RWPE1 (cell line): Measurements from ENCODE around the gene NDEL1.

Experiments
- CTCF ChIA-PET: fragments of 350-600 bp; sonication (Branson Sonifier 250); formaldehyde crosslinking; extraction: SDS; loops from one replicate; lab custom pipeline; 2021; lab: Yijun Ruan, JAX
- POLR2A ChIA-PET: fragments of 400-600 bp; formaldehyde crosslinking; extraction: SDS; loops from one replicate; lab custom pipeline; 2020; ENCODE audit warnings: antibody characterized with exemption; ENCODE audit not compliant: low non-redundant PET; lab: Yijun Ruan, JAX
- DNase-seq: peaks from one replicate; pipeline ENCODE4 v3.0.0; 2012; ENCODE audit warnings: low spot score
- H3K27ac ChIP-seq: fragments of 450-650 bp; 2 replicates; pipeline ENCODE4 v1.5.1; 2017
- TF ChIP-seq, protein P1 (sequence below): fragments of 450-650 bp; conservative IDR thresholded peaks from 2 replicates; pipeline ENCODE4 v1.5.1; 2017; ENCODE audit warnings: low read depth, mild to moderate bottlenecking

NDEL1 gene

DNA sequence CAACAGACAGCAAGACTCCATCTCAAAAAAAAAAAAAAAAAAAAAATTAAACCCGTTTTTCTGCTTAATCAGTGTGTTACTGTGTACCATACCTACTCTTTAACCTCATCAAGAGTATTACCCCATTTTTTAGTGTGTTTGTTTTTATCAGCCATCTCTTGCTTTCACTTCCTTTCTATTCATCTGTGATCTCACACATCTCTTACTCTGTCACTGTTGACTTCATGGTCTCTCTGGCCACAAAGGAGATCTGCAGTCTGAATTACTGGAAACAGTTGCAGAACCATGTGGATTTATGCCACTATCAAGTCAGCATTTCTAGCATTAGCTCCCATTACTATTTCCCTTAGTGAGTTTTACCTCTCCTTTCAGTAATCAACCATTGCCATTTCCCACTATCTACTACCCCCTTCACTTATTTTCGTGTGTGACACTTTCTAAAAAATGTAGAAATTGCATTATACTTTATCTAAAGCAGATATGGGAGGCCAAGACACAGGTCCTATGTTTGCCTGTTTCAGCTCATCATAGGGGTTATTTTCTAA lies 20.1 kb downstream of the NDEL1 start:
- DNase-seq: no peak
- no peak overlapping the region for H3K27ac ChIP-seq
- TF ChIP-seq, protein P1, sequence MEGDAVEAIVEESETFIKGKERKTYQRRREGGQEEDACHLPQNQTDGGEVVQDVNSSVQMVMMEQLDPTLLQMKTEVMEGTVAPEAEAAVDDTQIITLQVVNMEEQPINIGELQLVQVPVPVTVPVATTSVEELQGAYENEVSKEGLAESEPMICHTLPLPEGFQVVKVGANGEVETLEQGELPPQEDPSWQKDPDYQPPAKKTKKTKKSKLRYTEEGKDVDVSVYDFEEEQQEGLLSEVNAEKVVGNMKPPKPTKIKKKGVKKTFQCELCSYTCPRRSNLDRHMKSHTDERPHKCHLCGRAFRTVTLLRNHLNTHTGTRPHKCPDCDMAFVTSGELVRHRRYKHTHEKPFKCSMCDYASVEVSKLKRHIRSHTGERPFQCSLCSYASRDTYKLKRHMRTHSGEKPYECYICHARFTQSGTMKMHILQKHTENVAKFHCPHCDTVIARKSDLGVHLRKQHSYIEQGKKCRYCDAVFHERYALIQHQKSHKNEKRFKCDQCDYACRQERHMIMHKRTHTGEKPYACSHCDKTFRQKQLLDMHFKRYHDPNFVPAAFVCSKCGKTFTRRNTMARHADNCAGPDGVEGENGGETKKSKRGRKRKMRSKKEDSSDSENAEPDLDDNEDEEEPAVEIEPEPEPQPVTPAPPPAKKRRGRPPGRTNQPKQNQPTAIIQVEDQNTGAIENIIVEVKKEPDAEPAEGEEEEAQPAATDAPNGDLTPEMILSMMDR: no peak
- ChIA-PET CTCF (no interaction called here), POLR2A (interaction anchor here (0.7 kb wide), 2 partner anchors 175 to 252 kb away, joined by 3 to 7 read pairs; no protein-coding TSS in a partner anchor)

DNA sequence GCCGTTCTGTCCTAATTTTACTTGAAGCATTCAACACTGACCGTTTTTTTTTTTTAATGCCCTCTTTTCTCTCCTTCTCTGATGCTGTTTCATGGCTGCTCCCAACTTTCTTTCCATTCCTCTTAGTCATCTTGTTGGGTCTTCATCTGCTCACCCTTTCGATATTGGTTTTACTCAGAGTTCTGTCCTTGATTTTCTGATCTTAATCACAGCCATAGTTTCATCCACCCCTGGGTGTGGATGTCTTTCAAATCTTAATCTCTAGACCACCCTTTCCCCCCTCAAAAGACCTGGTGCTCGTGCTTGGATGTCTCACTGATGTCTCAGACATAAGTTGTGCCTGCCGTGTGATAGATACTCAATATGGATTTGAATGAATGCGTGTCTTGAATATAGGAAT lies 22.4 kb downstream of the NDEL1 start:
- ChIA-PET CTCF (no interaction called here), POLR2A (no interaction called here)
- H3K27ac ChIP-seq: no peak overlapping the region
- TF ChIP-seq, protein P1: no peak
- no peak for DNase-seq

DNA sequence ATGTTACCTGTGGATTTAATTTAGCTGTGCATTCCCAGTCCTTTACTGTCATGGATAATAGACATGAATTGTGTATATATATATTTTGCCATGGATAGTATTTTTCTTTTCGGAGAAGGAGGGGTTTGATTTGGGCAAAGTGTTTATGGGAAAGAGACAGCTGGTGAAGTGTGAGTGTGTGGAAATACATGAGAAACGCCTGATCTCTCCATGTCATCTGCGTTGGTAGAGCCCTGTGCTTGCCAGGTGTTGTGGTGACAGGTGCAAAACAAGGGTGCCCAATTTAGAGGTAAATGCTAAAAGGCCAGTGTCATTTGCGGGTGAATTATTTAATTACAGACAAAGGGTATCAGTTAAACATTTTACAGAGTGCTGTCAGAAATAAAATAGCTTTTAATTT lies 23.4 kb downstream of the NDEL1 start:
- POLR2A ChIA-PET: no interaction called here
- TF ChIP-seq, protein P1: no peak
- no peak for DNase-seq
- H3K27ac ChIP-seq: no peak overlapping the region
- CTCF ChIA-PET: no interaction called here

DNA sequence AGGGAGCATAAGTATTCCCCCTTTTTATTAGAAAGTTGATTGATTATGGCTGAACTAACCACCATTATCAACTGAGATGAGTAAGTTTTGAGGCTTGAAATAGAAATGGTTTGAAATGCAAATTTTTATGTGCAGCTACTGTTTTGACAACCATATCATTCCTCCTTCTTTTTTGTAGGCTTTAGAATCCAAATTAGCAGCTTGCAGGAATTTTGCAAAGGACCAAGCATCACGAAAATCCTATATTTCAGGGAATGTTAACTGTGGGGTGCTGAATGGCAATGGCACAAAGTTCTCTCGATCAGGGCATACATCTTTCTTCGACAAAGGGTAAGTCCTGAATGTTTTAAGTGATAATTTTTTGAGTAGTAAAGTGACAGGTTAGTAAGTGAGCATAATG lies 24.1 kb downstream of the NDEL1 start:
- TF ChIP-seq, protein P1: no peak
- DNase-seq: no peak
- H3K27ac ChIP-seq: no peak overlapping the region
- ChIA-PET CTCF (no interaction called here), POLR2A (no interaction called here)

DNA sequence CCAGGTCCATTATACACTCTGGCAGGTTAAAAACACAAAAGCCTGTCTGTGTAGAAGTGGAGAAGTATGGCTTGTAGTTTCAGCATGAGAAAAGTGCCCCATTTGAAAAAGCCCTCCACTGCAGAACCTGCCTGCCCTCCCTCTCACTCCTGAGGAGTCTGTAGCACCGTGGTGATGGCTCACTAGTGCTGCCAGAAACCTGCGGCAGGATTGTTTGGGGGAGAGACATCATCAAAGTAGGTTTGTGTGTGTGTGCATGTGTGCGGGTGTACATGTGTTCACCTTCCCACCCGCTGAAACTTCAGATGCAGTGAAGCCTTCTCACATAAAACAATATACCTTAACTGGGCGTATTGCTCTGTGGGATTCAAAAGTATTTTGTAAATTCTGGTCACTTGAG lies 26.9 kb downstream of the NDEL1 start:
- CTCF ChIA-PET: no interaction called here
- no peak for DNase-seq
- POLR2A ChIA-PET: no interaction called here
- TF ChIP-seq, protein P1: no peak
- H3K27ac ChIP-seq: no peak overlapping the region

DNA sequence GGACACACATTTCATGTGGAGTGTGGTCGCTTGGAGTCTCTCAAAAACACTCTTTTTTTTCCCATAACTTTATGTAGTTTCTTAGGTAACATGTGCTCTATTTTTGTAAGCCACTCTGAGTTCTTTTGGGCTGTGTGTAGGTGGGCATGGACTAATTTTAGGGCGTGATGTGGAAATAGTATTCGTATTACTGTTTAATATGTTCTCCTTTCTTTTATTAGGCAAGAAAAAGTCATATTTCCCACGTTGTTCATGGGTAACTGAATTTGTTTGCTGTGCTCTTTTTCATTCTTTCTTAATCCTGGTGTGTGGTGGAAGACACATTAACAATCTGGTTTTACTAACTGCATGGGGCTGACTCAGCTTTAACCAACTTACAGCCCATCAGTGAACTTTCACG lies 27.4 kb downstream of the NDEL1 start:
- no peak for DNase-seq
- no peak overlapping the region; the same call in 1 of the 2 replicates for H3K27ac ChIP-seq
- TF ChIP-seq, protein P1: no peak
- ChIA-PET POLR2A (no interaction called here), CTCF (no interaction called here)
